Activated CD4-positive, alpha-beta T cell treated with anti-CD3 and anti-CD28 coated beads, Interleukin-2, amount 10 ng/mL, durations not matched to agents 24 days and 14 days (primary cell): ENCODE data around the gene ABITRAM. TPM values are rescaled to one million over a fixed set of nuclear protein-coding genes. Genes with fewer than 3 reads are reported as not detected.
"Not testable (repeated sequence)": the region's sequence is repeated elsewhere in the genome, so short reads cannot be mapped to it uniquely, and the experiment has no call there.

ENCODE experiments used
- DNase-seq: peaks from one replicate; pipeline ENCODE4 v3.0.0; 2022
- H3K27ac Mint-ChIP-seq: one replicate; pipeline ENCODE4 v1.8.0; 2022; ENCODE audit warnings: mild to moderate bottlenecking, mixed read lengths
- H3K27me3 Mint-ChIP-seq: one replicate; pipeline ENCODE4 v1.8.0; 2022; ENCODE audit warnings: mixed read lengths
- H3K36me3 Mint-ChIP-seq: one replicate; pipeline ENCODE4 v1.8.0; 2022; ENCODE audit warnings: low read depth, mild to moderate bottlenecking, mixed read lengths
- H3K4me1 Mint-ChIP-seq: one replicate; pipeline ENCODE4 v1.8.0; 2021; ENCODE audit warnings: mixed read lengths
- H3K4me3 Mint-ChIP-seq: one replicate; pipeline ENCODE4 v1.8.0; 2022; ENCODE audit warnings: mild to moderate bottlenecking, moderate library complexity, mixed read lengths
- H3K9me3 Mint-ChIP-seq: one replicate; pipeline ENCODE4 v1.8.0; 2021; ENCODE audit warnings: mixed read lengths
- intact Hi-C: fragments of 100-400 bp; cut with micrococcal nuclease; formaldehyde crosslinking; loops from one replicate; pipeline ENCODE4 v1.15.1; 2023
- total RNA-seq: library from RNA; stranded (reverse); gene quantifications from 2 replicates; pipeline ENCODE4 v1.2.3, GENCODE V29; 2022

The ABITRAM gene
- total RNA-seq, 1 donor from 2014 or later, result 15.9 TPM

- Mint-ChIP-seq H3K27me3 (no peaks in the 10 kb centered on the region), H3K4me1 (no peaks in the 10 kb centered on the region), H3K9me3 (no peaks in the 10 kb centered on the region), H3K4me3 (no peak overlapping the region), H3K27ac (no peak overlapping the region), H3K36me3 (no peaks in the 10 kb centered on the region)
- no peak for DNase-seq
- intact Hi-C loops, result no loop called here
Measured at GRCh38 chr9:108951578-108951977, 17.4 kb downstream of the ABITRAM start.

GRCh38 chr9:108953983-108954574, 19.9 kb downstream of the ABITRAM start:
- intact Hi-C loops, result no loop called here
- Mint-ChIP-seq H3K4me1 (no peaks in the 10 kb centered on the region), H3K9me3 (no peaks in the 10 kb centered on the region), H3K27ac (no peak overlapping the region), H3K4me3 (no peak overlapping the region), H3K36me3 (no peaks in the 10 kb centered on the region), H3K27me3 (no peaks in the 10 kb centered on the region)
- no peak for DNase-seq

- H3K36me3 Mint-ChIP-seq, result no peaks in the 10 kb centered on the region
- no peaks in the 10 kb centered on the region for H3K9me3 Mint-ChIP-seq
- no peak overlapping the region for H3K27ac Mint-ChIP-seq
- H3K4me1 Mint-ChIP-seq, result no peaks in the 10 kb centered on the region
- no peaks in the 10 kb centered on the region for H3K27me3 Mint-ChIP-seq
- no peak for DNase-seq
- H3K4me3 Mint-ChIP-seq, result no peak overlapping the region
- intact Hi-C loops, result no loop called here
Measured at GRCh38 chr9:108956022-108956630, 21.9 kb downstream of the ABITRAM start.

- H3K36me3 Mint-ChIP-seq, result no peaks in the 10 kb centered on the region
- no peak overlapping the region for H3K27ac Mint-ChIP-seq
- no peaks in the 10 kb centered on the region for H3K9me3 Mint-ChIP-seq
- no peaks in the 10 kb centered on the region for H3K27me3 Mint-ChIP-seq
- DNase-seq, result no peak
- no peaks in the 10 kb centered on the region for H3K4me1 Mint-ChIP-seq
- no peak overlapping the region for H3K4me3 Mint-ChIP-seq
- intact Hi-C loops, result no loop called here
Measured at GRCh38 chr9:108956631-108957026, 22.4 kb downstream of the ABITRAM start.

GRCh38 chr9:108960331-108960730, 26.1 kb downstream of the ABITRAM start:
- Mint-ChIP-seq H3K36me3 (no peaks in the 10 kb centered on the region), H3K27me3 (no peaks in the 10 kb centered on the region), H3K4me3 (no peak overlapping the region), H3K27ac (no peak overlapping the region), H3K9me3 (no peaks in the 10 kb centered on the region), H3K4me1 (no peaks in the 10 kb centered on the region)
- intact Hi-C loops, result no loop called here
- no peak for DNase-seq

- intact Hi-C loops, result no loop called here
- Mint-ChIP-seq H3K36me3 (no peaks in the 10 kb centered on the region), H3K9me3 (no peaks in the 10 kb centered on the region), H3K27me3 (no peaks in the 10 kb centered on the region), H3K27ac (no peak overlapping the region), H3K4me1 (no peaks in the 10 kb centered on the region), H3K4me3 (no peak overlapping the region)
- DNase-seq, result no peak
Measured at GRCh38 chr9:108961151-108961550, 27.0 kb downstream of the ABITRAM start.

- Mint-ChIP-seq H3K4me1 (no peaks in the 10 kb centered on the region), H3K27ac (no peak overlapping the region), H3K36me3 (no peaks in the 10 kb centered on the region), H3K4me3 (no peak overlapping the region), H3K27me3 (no peaks in the 10 kb centered on the region), H3K9me3 (no peaks in the 10 kb centered on the region)
- intact Hi-C loops, result no loop called here
- DNase-seq, result no peak
Measured at GRCh38 chr9:108963459-108964143, 29.4 kb downstream of the ABITRAM start.

- intact Hi-C loops, result no loop called here
- Mint-ChIP-seq H3K4me1 (no peaks in the 10 kb centered on the region), H3K27me3 (no peaks in the 10 kb centered on the region)
Measured at GRCh38 chr9:108967916-108968315, 33.7 kb downstream of the ABITRAM start.

GRCh38 chr9:108971392-108971791, 37.2 kb downstream of the ABITRAM start:
- H3K36me3 Mint-ChIP-seq, H3K4me1 Mint-ChIP-seq, H3K9me3 Mint-ChIP-seq, H3K27ac Mint-ChIP-seq, H3K27me3 Mint-ChIP-seq, intact Hi-C loops, DNase-seq, H3K4me3 Mint-ChIP-seq: not testable (repeated sequence)

More at GRCh38 chr9:108967916-108968315, 33.7 kb downstream of the ABITRAM start:
- Mint-ChIP-seq H3K4me3 (no peak overlapping the region), H3K9me3 (peaks cover 3% of the 10 kb centered on the region), H3K27ac (no peak overlapping the region), H3K36me3 (peaks cover 3% of the 10 kb centered on the region)
- no peak for DNase-seq

GRCh38 chr9:108972186-108972585, 38.0 kb downstream of the ABITRAM start:
- peaks cover 3% of the 10 kb centered on the region for H3K9me3 Mint-ChIP-seq
- no peak for DNase-seq
- peaks cover 3% of the 10 kb centered on the region for H3K36me3 Mint-ChIP-seq
- H3K27me3 Mint-ChIP-seq, result no peaks in the 10 kb centered on the region
- intact Hi-C loops, result no loop called here
- no peak overlapping the region for H3K27ac Mint-ChIP-seq
- H3K4me1 Mint-ChIP-seq, result no peaks in the 10 kb centered on the region
- H3K4me3 Mint-ChIP-seq, result no peak overlapping the region

- no peak for DNase-seq
- no peaks in the 10 kb centered on the region for H3K4me1 Mint-ChIP-seq
- peaks cover 3% of the 10 kb centered on the region for H3K36me3 Mint-ChIP-seq
- no peaks in the 10 kb centered on the region for H3K27me3 Mint-ChIP-seq
- H3K27ac Mint-ChIP-seq, result no peak overlapping the region
- H3K4me3 Mint-ChIP-seq, result no peak overlapping the region
- intact Hi-C loops, result no loop called here
- H3K9me3 Mint-ChIP-seq, result peaks cover 3% of the 10 kb centered on the region
Measured at GRCh38 chr9:108972626-108973209, 38.5 kb downstream of the ABITRAM start.

GRCh38 chr9:108973895-108974294, 39.7 kb downstream of the ABITRAM start:
- H3K36me3 Mint-ChIP-seq, result peaks cover 3% of the 10 kb centered on the region
- intact Hi-C loops, result no loop called here
- H3K4me3 Mint-ChIP-seq, result no peak overlapping the region
- no peaks in the 10 kb centered on the region for H3K4me1 Mint-ChIP-seq
- no peaks in the 10 kb centered on the region for H3K27me3 Mint-ChIP-seq
- no peak for DNase-seq
- no peak overlapping the region for H3K27ac Mint-ChIP-seq
- H3K9me3 Mint-ChIP-seq, result peaks cover 3% of the 10 kb centered on the region

GRCh38 chr9:108978205-108978604, 44.0 kb downstream of the ABITRAM start:
- Mint-ChIP-seq H3K27me3 (no peaks in the 10 kb centered on the region), H3K27ac (no peak overlapping the region), H3K4me1 (no peaks in the 10 kb centered on the region), H3K4me3 (no peak overlapping the region), H3K36me3 (no peaks in the 10 kb centered on the region), H3K9me3 (no peaks in the 10 kb centered on the region)
- DNase-seq, result no peak
- intact Hi-C loops, result no loop called here

GRCh38 chr9:108980893-108981292, 46.7 kb downstream of the ABITRAM start:
- no peaks in the 10 kb centered on the region for H3K27me3 Mint-ChIP-seq
- no peak overlapping the region for H3K27ac Mint-ChIP-seq
- H3K4me1 Mint-ChIP-seq, result no peaks in the 10 kb centered on the region
- intact Hi-C loops, result no loop called here
- no peaks in the 10 kb centered on the region for H3K36me3 Mint-ChIP-seq
- H3K4me3 Mint-ChIP-seq, result no peak overlapping the region
- no peak for DNase-seq
- no peaks in the 10 kb centered on the region for H3K9me3 Mint-ChIP-seq
